NT2/D1 (cell line): ENCODE measurements around the gene ATP13A2.

Source experiments
- SUZ12 ChIP-seq: IDR thresholded peaks from 2 replicates; pipeline ENCODE4 v1.6.1; 2011; ENCODE audit not compliant: insufficient read length, insufficient read depth; ENCODE audit errors: extremely low read depth
- YY1 ChIP-seq: IDR thresholded peaks from 2 replicates; pipeline ENCODE4 v1.6.1; 2011; ENCODE audit not compliant: insufficient read length, insufficient read depth
- ZNF274 ChIP-seq: IDR thresholded peaks from 2 replicates; pipeline ENCODE4 v1.6.1; 2011; ENCODE audit warnings: mild to moderate bottlenecking, low read depth, low read length

DNA sequence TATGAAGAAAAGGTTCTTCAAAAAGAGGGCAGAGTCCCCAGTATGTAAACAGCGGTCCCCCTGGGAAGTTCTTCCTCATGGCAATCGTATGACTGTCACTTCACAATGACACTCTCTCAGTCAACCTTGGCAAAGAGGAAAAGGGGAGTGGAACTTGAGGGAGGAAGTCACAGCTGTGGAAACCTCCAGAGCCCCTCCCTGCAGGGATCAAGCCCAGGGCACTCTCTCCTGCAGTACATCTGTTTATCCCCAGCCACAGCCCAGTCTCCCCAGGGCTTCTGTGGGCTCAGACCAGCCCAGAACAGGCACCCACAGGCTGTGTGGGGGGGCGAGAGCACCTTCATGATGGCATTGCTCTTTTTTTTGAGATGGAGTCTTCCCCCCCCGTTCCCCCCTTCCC is 2.0 kb downstream of the ATP13A2 start:
- TF ChIP-seq SUZ12 (no peak), ZNF274 (no peak), YY1 (no peak)
